Amygdala (tissue), 56 donors: ENCODE data around the gene NKD1.
"Not testable (repeated sequence)": the region's sequence is repeated elsewhere in the genome, so short reads cannot be mapped to it uniquely, and the experiment has no call there.

Source experiments
- DNase-seq, 56 donors: peaks; one replicate each; lab custom pipeline; 2025; lab: John Stamatoyannopoulos, UW

Gene NKD1

DNA sequence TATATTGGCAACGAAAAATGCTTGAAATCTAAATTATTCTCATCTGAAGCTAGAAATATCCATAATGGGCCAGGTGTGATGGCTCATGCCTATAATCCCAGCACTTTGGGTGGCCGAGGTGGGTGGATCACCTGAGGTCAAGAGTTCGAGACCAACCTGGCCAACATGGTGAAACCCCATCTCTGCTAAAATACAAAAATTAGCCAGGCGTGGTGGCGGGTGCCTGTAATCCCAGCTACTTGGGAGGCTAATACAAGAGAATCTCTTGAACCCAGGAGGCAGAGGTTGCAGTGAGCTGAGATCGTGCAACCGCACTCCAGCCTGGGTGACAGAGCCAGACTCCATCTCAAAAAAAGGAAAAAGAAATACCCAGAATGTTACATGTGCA is 11.9 kb upstream of the NKD1 start:
- not testable (repeated sequence) for DNase-seq

DNA sequence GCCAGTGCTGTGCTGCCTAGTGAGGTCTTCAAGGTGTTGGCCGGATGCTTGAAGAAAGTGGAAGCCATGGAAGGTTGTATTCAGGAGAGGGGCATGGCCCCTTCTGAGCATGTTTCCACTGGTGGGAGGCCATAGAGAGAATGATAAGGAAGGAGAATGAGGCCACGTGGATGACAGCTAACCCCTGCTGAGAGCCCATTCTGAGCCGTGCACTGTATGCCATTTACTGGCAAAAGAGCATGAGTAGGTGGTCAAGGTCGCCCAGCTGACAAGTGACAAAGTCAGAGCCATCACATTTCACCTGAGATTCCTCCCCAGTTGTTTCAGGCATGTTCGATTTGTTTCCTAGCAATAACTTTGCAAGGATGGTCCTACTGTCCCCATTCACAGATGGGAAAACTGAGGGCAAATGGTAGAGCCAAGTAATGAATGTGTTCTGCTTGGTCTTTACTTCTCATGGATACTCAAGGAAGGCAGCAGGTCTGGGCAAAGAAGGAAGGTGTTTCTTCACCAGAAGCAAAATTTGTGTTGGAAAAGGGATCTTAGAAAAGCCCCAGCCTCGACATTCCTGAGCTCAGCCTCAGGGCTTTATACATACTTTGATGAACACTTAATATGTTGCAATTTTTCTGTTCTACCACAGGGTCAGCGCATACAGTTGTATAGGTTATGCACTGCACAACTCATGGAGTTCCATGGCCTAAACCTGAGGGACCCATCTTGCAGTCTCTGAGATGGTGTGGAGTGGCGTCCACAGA is 10.5 kb upstream of the NKD1 start:
- DNase-seq, result no peak

DNA sequence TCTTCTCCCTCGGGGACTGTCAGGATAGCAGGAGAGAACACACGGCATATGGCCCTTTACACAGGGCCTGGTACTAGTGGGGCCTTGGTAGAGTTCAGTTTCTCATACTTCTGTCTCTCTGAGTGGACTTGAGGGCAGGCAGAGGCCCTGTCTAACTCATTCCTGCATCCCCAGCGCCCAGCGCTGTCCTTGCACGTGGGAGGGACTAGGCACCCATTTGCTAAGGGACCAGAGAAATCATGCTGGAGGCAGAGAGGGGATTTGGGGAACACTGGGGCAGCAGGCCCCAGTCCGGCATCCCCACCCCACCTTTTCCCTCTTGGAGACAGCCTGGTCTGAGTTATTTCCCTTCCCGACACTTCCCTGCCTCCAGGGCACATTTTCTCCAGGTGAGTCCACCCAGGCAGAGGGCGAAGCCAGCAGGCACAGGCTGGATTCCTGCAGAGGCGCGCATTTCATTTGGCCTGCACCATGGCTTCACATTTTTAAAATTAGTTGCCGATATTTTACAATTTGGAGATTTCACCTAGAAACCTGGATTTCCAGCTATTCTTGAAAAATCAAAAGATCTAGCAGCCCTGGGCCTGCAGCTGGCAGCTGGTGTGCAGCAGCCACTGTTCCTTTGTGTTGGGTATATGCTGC is 9.7 kb upstream of the NKD1 start:
- no peak for DNase-seq

DNA sequence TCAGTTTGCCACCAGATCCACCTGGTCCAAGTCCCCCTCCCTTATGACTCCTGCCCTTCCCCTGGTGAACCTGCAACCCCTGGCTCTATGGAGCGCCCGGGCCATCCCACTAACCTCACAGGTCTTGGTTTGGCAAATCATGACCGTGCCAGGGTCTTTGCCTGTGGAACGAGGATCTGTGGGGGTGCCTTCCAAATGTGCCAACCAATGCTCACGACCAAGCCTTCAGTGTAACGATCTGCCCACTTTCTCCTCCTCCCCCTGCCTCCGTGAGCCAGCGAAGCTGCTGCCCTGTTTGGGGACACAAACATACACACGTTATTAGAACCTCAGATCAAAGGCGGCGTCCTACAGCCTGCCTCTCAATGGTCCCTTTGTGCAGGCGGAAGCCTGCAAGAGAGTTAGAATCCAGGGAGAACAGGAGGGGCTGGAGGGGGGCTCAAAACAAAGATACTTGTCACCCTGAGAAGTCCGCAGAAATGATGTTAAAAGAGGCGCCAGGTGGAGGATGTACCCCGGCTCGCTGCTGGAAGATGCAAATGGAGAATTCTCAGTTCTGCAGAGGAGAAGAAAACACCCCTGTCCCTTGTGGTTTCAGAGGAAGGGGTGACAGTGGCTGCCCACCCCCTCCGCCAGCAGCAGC is 9.0 kb upstream of the NKD1 start:
- DNase-seq, result peak in 6 of 56 donors; percentile 6 to 33 (median 14)

DNA sequence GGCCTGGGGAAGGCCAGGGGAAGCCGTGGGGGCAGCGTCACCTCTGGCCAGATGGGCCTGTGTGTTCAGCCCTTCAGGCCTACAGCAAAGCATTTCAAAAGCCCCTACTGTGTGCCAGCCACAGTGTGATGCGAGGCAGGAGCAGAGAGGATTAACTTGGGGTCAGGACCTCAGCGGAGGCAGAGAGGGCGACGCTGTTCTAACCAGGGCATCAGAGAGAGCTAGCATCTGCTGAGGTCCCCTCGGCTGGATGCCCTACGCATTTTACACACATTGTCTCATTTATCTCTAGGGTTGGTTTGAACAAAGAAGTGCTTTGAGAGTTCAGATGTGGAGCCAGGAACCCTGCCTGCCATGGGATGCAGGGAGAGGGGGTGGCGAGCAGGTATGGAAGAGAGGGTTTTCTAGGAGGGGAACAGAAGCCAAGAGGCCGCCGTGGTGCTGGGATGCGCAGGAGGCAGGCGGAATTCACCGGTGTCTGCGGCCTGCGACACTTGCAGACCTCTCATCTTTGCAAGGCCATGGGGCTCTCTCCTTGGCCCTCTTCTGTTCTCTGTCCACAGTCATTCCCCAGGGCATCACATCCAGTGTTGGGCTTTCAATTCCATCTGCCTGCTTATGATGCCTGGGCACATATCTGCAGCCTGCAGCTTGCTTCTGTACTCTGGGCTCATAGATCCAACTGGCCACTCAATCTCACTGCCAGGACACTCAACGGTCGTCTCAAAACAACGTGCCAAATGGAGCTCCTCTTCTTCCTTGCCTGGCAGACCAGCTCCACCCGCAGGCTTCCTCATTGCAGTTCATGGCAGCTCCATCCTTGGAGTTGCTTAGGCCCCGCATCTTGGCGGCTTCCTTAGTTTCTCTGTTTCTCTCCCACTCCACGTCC is 8.1 kb upstream of the NKD1 start:
- peak in 33 of 56 donors; percentile 15 to 75 (median 42) for DNase-seq

DNA sequence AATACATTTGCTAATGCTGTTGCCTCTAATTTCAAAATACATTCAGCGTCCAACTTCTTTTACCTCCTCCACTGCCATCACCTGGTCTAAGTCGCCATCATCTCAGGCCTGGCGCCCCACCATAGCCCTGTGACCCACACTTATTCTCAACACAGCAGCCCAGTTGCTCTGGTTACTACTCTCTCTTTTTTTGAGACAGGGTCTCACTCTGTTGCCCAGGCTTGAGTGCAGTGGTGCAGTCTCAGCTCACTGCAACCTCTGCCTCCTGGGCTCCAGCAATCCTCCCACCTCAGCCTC is 7.5 kb upstream of the NKD1 start:
- DNase-seq, result no peak

DNA sequence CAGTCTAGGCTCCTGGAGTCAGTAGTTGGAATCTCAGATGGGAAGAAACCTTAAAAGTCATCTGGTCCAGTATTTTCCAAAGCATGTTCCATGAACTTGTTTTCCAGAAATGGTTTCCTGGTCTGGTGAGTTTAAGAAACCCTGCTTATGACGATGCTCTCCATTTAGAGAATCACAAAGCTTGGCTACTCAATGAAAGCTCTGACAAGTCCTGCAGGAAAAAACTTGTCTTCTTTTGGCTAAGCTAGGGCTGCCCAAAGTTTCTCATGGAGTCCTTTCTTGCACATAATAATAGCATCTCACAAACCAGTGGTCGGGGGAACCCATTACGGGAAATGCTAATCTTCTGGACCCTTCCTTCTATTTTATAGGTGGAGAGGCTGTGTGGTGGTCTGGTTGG is 5.5 kb upstream of the NKD1 start:
- no peak for DNase-seq

DNA sequence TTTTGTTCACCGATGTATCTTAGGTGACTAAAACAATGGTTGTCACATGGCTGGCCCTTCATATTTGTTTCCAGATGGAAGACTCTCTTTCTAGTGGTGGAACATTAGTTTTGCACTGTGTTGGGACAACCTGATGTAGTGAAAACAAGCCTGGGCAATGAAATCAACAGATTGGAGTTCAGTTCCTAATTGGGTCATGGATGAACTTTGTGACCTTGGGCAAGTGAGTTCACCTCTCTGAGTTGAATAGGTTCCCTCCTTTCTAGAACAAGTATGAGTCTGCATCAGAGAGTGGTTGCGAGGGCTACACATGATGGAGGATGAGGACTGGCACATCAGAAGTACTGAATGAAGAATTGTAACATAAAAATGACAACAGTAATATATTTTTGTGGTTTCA is 2.1 kb upstream of the NKD1 start:
- no peak for DNase-seq

DNA sequence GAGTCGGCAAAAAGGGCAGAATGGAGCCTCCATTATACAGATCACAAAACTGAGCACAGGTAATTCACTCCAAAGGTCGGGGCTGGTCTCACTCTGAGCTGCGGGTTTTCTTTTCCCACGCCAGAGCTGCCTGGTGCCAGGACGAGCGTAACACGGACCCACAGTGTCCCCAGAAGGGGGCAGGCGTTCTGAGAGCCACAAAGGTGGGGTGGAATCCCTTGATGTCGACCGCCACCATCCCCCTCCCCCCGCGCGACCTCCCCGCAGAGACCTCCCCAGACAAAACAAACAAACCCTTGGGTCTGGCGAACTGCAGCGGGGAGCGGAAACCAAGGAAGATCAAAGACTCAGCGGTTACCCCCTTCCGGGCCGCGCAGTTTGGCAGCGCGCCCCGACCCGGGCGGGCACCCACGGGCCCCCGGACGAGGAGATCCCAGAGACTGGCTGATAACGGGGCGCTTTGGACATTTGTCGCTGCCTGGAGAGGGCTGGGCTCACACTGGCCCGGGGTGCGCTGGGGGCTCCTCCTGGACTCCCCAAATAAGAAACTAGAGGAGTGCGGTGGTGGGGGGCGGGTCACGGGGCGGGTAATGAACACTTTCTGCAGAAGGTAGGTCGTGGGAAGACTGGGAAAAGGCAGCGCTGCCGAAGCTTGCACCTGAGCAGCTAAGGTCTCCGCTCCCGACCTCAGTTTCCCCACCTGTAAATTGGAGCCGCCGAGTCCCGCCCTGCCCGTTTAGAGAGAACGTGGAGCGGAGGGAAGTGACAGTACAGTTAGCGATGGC is 664 bp upstream of the NKD1 start:
- peak in 17 of 56 donors; percentile 8 to 50 (median 23) for DNase-seq

DNA sequence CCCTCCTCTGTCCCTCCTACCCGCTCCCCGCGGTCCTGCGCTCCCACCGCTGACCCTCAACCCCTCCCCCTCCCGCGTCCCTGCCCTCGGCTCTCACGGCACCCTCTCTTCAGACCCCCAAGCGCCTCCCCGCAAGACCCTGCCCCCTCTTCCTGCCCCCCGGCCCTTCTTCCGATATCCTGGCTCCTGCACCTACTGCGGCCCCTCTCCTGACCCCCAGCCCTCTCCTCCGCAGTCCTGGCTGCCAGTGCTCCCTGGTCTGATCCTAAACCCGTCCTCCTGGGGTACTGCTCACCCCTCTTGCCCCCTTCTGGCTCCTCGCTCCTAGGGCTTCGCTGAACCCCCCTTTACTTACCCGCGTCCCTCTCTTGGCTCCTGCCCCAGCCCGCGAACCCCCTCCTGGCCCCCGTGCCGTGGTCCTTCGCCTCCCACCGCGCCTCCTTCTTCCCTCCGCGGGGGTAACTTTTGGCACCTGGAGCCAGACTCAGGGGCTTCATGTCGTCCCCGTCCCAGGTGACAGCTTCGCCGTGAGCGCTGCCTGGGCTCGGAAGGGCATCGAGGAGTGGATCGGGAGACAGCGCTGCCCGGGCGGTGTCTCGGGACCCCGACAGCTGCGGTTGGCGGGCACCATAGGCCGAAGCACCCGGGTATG is 839 bp downstream of the NKD1 start:
- no peak for DNase-seq

DNA sequence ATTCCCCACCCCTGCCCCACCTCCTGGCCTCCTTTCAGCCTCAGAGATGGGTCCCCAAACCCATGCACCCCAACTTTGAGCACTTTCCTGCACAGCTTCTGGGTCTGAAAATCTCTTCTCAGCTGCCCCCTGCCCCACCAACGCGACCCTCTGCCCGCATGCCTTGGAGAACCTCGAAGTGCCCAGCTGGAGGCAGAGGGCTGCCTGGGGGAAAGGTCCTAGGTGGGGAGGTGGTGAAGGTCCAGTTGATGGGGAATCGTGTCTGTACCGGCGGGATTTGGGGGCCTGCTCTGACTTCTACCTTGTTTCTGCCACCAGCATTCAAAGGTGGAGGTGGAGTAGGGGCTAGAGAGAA is 1.3 kb downstream of the NKD1 start:
- no peak for DNase-seq

DNA sequence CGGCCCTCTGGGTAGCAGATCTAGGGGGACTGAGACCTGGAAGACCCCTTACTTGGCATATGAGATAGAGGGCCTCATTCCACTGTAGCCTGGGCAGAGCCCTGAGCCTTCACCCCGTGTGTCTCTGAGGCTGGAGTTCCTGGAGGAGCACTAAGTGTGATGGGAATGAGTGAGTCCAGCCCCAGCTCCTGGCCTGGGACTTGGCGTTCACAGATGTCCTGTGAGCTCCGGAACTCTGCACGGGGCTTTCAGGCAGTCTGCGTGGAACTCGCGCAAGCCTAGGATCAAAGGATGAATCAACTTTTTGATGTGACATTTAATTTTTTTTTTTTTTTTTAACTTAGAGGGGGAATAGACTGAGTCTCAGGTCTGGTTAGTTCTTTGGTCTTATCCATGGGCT is 1.8 kb downstream of the NKD1 start:
- peak in 1 of 56 donors; percentile 9 for DNase-seq

DNA sequence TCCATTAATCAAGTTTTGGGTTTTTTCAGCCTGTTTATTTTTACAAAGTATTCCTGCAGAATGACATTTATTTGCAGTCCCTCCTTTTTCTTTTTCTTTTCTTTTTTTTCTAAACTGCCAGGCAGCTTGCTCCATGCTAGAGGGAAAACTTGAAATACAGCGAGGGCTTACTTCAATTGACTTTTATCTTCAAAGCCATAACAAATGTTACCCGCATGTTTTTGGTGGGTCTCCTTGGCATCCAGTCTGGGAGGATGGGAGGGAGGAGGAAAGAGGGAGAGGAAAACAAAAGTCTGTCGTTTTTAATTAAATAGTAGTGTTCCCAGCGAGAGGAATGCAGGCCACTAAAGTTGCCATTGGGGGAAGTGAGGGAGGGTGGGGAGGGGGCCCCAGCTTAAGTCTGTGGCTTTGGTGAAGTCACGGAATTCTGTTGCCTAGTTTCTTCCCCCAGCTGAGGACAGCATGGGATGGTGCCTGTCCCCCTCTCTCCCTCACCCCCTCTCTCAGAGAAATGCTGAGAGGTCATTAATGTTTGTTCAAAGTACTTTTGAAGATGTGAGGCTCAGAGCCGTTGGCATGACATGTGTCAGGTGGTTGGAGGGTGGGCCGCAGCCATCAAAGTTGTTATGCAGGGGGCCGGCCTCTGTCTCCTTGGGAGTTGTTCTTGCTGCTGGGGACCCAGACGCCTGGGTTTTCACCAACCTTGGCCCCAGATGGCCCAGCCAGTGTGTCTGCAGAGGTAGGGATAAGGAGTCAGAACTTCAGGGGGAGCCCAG is 2.9 kb downstream of the NKD1 start:
- DNase-seq, result no peak

DNA sequence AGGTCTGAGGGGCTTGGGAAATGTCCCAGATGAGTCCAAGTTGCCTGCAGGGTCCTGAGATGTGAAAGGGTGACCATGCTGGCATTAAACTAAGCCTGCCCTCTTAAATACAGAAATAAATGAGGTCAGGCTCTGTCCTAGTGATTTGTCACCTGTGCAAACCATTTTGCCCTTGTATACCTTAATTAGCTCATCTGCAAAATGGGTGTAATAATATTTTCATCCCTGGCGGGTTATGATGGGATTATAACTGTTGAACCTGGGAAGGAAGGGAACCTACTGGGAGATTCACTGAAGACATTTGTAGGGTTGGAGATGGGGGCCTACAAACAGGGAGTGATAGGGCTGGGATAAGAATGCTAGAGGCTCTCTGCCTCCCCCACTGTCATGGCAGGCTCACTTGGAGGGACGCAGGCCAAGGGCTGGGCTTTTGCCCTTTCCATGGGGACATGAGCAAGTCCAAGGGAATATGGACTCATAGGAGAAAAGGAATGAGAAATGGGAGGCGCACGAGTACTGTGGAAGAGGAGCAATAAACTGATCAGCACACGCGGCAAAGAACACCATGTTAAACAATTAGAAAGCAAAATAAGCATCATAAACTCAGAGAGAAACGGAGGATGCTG is 4.4 kb downstream of the NKD1 start:
- DNase-seq, result no peak

DNA sequence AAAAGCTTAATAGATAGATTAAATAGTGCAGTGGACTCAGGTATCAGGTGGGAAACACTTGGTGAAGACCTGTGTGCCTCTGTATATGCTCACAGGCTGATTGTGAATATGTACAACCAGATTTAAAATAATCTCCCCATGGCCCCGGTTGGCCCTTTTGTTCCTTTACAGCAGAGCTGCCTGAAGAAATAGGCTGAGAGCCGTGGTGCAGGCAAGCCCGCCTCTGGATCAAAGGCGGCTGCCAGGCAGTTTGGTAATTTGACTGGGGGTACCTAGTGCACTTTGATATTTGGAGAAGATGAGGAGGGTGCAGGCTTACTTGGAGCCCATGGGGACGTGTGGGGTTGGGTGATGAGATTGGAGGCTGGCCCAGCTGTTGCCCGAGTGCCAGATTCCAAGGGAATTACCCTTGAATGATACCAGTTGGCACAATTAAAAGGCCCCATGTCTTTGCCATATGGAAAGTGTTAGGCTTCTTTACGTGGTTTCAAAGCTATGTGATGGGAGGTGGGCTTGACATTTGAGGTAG is 5.0 kb downstream of the NKD1 start:
- no peak for DNase-seq

DNA sequence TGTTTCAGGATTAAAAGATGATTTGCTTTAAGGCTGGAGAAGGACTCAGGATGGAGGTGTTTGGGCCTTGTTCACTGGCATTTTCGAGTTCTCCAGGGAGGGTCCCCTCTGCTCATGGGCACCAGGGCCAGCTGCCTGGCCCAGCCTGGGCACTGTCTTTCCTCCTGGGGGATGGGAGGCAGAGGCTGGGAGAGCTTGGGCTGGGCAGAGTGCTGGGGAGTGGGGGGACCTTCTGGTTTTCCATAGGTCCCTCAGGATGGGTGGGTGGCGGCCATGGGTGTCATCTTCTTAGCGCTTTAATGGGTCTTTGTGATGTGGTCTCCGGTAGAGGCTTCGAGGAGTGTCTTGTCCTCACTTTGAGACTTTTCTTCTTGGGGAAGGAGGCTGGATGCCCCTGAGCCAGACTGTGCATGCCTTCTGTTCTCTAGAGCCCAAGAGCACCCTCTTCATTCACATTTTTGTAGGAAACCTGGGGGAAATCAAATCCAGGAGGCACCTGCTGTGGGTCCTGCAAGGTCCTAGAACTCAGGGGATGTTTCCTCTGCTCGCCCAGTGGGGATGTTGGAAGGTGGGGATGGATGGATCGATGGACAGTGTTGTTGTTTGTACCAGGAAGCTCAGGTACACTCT is 5.7 kb downstream of the NKD1 start:
- DNase-seq, result no peak

DNA sequence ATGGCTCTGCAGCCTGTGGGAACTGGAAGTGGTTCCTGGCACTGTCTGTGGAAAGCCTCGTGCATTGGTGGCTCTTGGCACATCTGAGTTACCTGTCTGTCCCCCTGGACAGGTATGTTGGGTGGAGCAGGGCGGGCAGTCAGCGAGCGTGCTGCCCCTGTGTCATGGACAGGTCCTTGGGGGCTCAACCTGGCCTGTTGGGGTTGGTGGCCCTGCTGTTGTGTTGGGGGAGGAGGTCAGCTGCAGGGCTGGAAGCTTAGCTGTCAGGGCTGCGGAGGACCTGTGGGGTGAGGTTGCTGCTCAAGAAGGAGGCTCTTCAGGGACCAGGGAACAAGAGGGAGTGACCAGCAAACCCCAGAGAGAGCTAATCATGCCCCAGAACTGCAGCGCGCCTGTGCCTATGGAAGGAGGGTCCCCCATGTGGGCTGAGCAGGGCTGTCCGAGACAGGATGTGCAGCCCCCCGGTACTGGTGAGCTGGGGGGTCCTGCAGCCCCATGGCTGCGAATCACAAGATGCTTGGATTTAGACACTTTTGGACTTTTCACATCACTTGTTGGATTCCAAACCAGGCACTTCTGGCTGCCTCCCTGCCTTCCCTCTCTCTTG is 7.2 kb downstream of the NKD1 start:
- DNase-seq, result no peak
